ENCODE measurements around the gene ZNF618. TPM values are rescaled to one million over a fixed set of nuclear protein-coding genes. Genes with fewer than 3 reads are reported as not detected.

ZNF618 gene
- total RNA-seq, 1 experiment from 2014 or later = not detected

DNA sequence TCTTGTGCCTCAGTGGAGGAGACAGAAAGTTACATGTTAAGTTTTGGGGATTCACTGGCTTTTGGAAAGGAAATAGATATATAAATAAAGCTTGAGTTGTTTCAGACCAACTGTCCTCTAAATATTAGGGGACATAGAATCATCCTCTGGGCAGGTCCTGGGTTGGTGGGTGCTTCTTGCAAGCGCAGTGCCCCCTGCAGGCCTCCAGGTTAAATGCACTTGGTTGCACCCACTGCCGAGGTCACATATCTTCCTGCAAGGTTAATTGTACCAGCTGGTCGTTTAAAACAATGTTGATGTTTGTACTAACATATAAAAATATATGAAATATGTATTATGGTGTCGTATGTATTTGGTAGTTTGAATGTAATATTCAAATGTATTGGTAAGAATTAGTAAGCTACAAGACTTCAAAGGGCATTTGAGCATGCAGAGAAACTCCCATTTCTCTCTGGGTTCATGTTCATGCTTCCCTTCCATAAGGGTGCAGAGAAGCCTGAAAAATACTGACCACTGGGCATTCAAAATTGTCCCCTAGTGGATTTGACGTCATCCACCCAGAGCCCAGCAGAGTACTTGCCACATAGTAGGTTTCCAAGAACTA lies 87.0 kb downstream of the ZNF618 start:
- Histone ChIP-seq H3K27me3 (ENCODE audit: low read length) (no peaks in the 10 kb centered on the region), H2AFZ (ENCODE audit: low read length) (no peak overlapping the region), H3K4me2 (ENCODE audit: low read depth, low read length, poor library complexity, severe bottlenecking) (no peak overlapping the region), H3K27ac (ENCODE audit: low read length) (no peak overlapping the region), H3K9ac (ENCODE audit: low read length) (no peak overlapping the region), H4K20me1 (ENCODE audit: insufficient read depth, low read depth, low read length) (no peaks in the 10 kb centered on the region), H3K79me2 (ENCODE audit: low read length) (no peaks in the 10 kb centered on the region), H3K4me1 (ENCODE audit: low read length) (no peaks in the 10 kb centered on the region), H3K4me3 (ENCODE audit: low read length) (no peak overlapping the region), H3K9me3 (ENCODE audit: low read length) (no peaks in the 10 kb centered on the region), H3K9me2 (replicated peaks; ENCODE audit: insufficient read depth, low read length) (no peaks in the 10 kb centered on the region), H3K36me3 (ENCODE audit: insufficient read depth, low read length) (no peaks in the 10 kb centered on the region)
- peak; percentile 82 for DNase-seq

- no peaks in the 10 kb centered on the region for H3K27me3 ChIP-seq (ENCODE audit: low read length)
- H3K9me2 ChIP-seq (replicated peaks; ENCODE audit: insufficient read depth, low read length) = no peaks in the 10 kb centered on the region
- no peak overlapping the region for H3K4me2 ChIP-seq (ENCODE audit: low read depth, low read length, poor library complexity, severe bottlenecking)
- H3K9ac ChIP-seq (ENCODE audit: low read length) = no peak overlapping the region
- H2AFZ ChIP-seq (ENCODE audit: low read length) = no peak overlapping the region
- H3K36me3 ChIP-seq (ENCODE audit: insufficient read depth, low read length) = no peaks in the 10 kb centered on the region
- H3K27ac ChIP-seq (ENCODE audit: low read length) = no peak overlapping the region
- H3K79me2 ChIP-seq (ENCODE audit: low read length) = no peaks in the 10 kb centered on the region
- no peaks in the 10 kb centered on the region for H3K4me1 ChIP-seq (ENCODE audit: low read length)
- H4K20me1 ChIP-seq (ENCODE audit: insufficient read depth, low read depth, low read length) = no peaks in the 10 kb centered on the region
- H3K4me3 ChIP-seq (ENCODE audit: low read length) = no peak overlapping the region
- DNase-seq = no peak
- H3K9me3 ChIP-seq (ENCODE audit: low read length) = no peaks in the 10 kb centered on the region
These were observed 87.8 kb downstream of the ZNF618 start for GRCh38 chr9:113963696-113964494.

DNA sequence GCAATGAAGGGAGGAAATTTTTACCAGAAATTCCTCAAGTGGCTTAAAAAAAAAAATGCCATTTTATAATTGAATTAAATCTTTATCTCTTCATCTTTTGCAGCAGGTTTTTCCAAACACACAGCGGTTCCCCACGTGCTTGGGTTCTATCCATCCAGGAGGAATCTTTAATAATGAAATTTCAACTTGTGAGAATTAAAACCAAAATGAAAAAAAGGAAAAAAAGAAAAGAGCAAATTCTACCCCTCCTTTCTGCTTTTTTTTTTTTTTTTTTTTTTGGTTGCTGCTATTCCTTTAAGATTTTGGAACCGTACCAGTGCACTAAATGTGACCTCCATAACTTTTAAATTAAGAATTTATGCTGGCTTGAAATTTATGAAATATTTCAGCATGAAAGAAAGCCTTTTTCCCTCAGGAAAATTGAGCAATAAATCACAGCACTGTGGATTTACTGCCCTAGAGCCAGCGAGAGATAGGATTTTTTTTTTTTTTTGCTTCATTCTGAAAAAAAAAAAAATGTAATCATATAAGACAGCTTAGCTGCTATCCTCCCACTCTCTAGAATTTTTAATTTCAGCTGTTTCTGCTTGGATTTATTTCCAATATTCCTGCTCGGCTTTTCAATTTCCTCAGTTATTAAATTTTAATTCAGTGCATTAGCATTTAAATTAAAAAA lies 88.5 kb downstream of the ZNF618 start:
- Histone ChIP-seq H3K4me2 (ENCODE audit: low read depth, low read length, poor library complexity, severe bottlenecking) (no peak overlapping the region), H4K20me1 (ENCODE audit: insufficient read depth, low read depth, low read length) (no peaks in the 10 kb centered on the region), H3K4me3 (ENCODE audit: low read length) (no peak overlapping the region), H3K79me2 (ENCODE audit: low read length) (no peaks in the 10 kb centered on the region), H3K27me3 (ENCODE audit: low read length) (no peaks in the 10 kb centered on the region), H2AFZ (ENCODE audit: low read length) (no peak overlapping the region), H3K4me1 (ENCODE audit: low read length) (no peaks in the 10 kb centered on the region), H3K9me2 (replicated peaks; ENCODE audit: insufficient read depth, low read length) (no peaks in the 10 kb centered on the region), H3K9me3 (ENCODE audit: low read length) (no peaks in the 10 kb centered on the region), H3K36me3 (ENCODE audit: insufficient read depth, low read length) (no peaks in the 10 kb centered on the region), H3K9ac (ENCODE audit: low read length) (no peak overlapping the region), H3K27ac (ENCODE audit: low read length) (no peak overlapping the region)
- no peak for DNase-seq

GRCh38 chr9:113966394-113966793 lies 90.3 kb downstream of the ZNF618 start:
- Histone ChIP-seq H3K9me3 (ENCODE audit: low read length) (no peaks in the 10 kb centered on the region), H2AFZ (ENCODE audit: low read length) (no peak overlapping the region), H3K79me2 (ENCODE audit: low read length) (no peaks in the 10 kb centered on the region), H3K9ac (ENCODE audit: low read length) (no peak overlapping the region), H3K27ac (ENCODE audit: low read length) (no peak overlapping the region), H4K20me1 (ENCODE audit: insufficient read depth, low read depth, low read length) (no peaks in the 10 kb centered on the region), H3K4me2 (ENCODE audit: low read depth, low read length, poor library complexity, severe bottlenecking) (no peak overlapping the region), H3K4me1 (ENCODE audit: low read length) (no peaks in the 10 kb centered on the region), H3K4me3 (ENCODE audit: low read length) (no peak overlapping the region), H3K36me3 (ENCODE audit: insufficient read depth, low read length) (no peaks in the 10 kb centered on the region), H3K9me2 (replicated peaks; ENCODE audit: insufficient read depth, low read length) (no peaks in the 10 kb centered on the region), H3K27me3 (ENCODE audit: low read length) (no peaks in the 10 kb centered on the region)
- DNase-seq = no peak

GRCh38 chr9:113967380-113967779 lies 91.3 kb downstream of the ZNF618 start:
- Histone ChIP-seq H3K79me2 (ENCODE audit: low read length) (no peaks in the 10 kb centered on the region), H3K9me2 (replicated peaks; ENCODE audit: insufficient read depth, low read length) (no peaks in the 10 kb centered on the region)
- no peak for DNase-seq

DNA sequence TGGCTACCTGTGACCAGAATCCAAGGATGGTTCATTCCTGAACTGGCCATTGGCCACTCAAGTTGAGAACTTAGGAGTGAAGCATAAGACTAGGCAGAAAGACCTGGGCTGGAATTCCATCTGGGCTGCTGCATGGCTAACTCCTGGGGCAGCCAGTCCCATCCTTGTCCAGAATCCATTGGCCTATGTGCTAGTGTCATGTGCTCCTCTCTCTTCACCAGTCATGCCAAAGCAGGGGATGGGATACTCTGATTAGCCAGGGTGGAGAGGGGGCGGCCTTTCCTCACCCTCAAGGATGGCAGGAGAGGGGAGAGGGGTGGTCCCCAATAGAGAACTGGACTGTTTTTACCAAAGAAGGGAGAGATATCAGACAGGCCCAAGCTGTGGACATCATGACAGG lies 93.2 kb downstream of the ZNF618 start:
- Histone ChIP-seq H3K36me3 (ENCODE audit: insufficient read depth, low read length) (no peaks in the 10 kb centered on the region), H3K27me3 (ENCODE audit: low read length) (no peaks in the 10 kb centered on the region), H3K4me1 (ENCODE audit: low read length) (no peaks in the 10 kb centered on the region), H3K9me3 (ENCODE audit: low read length) (no peaks in the 10 kb centered on the region), H3K4me3 (ENCODE audit: low read length) (no peak overlapping the region), H2AFZ (ENCODE audit: low read length) (no peak overlapping the region), H3K27ac (ENCODE audit: low read length) (no peak overlapping the region), H3K9ac (ENCODE audit: low read length) (no peak overlapping the region), H3K9me2 (replicated peaks; ENCODE audit: insufficient read depth, low read length) (no peaks in the 10 kb centered on the region), H4K20me1 (ENCODE audit: insufficient read depth, low read depth, low read length) (no peaks in the 10 kb centered on the region), H3K4me2 (ENCODE audit: low read depth, low read length, poor library complexity, severe bottlenecking) (no peak overlapping the region), H3K79me2 (ENCODE audit: low read length) (no peaks in the 10 kb centered on the region)
- DNase-seq = no peak

More at GRCh38 chr9:113967380-113967779, 91.3 kb downstream of the ZNF618 start:
- H3K36me3 ChIP-seq (ENCODE audit: insufficient read depth, low read length) = no peaks in the 10 kb centered on the region
- no peaks in the 10 kb centered on the region for H3K27me3 ChIP-seq (ENCODE audit: low read length)
- no peak overlapping the region for H3K9ac ChIP-seq (ENCODE audit: low read length)
- H4K20me1 ChIP-seq (ENCODE audit: insufficient read depth, low read depth, low read length) = no peaks in the 10 kb centered on the region
- H3K4me2 ChIP-seq (ENCODE audit: low read depth, low read length, poor library complexity, severe bottlenecking) = no peak overlapping the region
- no peak overlapping the region for H3K4me3 ChIP-seq (ENCODE audit: low read length)
- H3K9me3 ChIP-seq (ENCODE audit: low read length) = no peaks in the 10 kb centered on the region
- H2AFZ ChIP-seq (ENCODE audit: low read length) = no peak overlapping the region
- H3K4me1 ChIP-seq (ENCODE audit: low read length) = no peaks in the 10 kb centered on the region
- no peak overlapping the region for H3K27ac ChIP-seq (ENCODE audit: low read length)

- Histone ChIP-seq H3K79me2 (ENCODE audit: low read length) (no peaks in the 10 kb centered on the region), H3K4me3 (ENCODE audit: low read length) (no peak overlapping the region), H3K9me2 (replicated peaks; ENCODE audit: insufficient read depth, low read length) (no peaks in the 10 kb centered on the region), H3K9me3 (ENCODE audit: low read length) (no peaks in the 10 kb centered on the region), H3K27ac (ENCODE audit: low read length) (no peak overlapping the region), H2AFZ (ENCODE audit: low read length) (no peak overlapping the region), H3K9ac (ENCODE audit: low read length) (no peak overlapping the region), H4K20me1 (ENCODE audit: insufficient read depth, low read depth, low read length) (no peaks in the 10 kb centered on the region), H3K4me2 (ENCODE audit: low read depth, low read length, poor library complexity, severe bottlenecking) (no peak overlapping the region), H3K4me1 (ENCODE audit: low read length) (no peaks in the 10 kb centered on the region), H3K36me3 (ENCODE audit: insufficient read depth, low read length) (no peaks in the 10 kb centered on the region), H3K27me3 (ENCODE audit: low read length) (no peaks in the 10 kb centered on the region)
- DNase-seq = no peak
These were observed 97.1 kb downstream of the ZNF618 start for GRCh38 chr9:113973226-113973625.

DNA sequence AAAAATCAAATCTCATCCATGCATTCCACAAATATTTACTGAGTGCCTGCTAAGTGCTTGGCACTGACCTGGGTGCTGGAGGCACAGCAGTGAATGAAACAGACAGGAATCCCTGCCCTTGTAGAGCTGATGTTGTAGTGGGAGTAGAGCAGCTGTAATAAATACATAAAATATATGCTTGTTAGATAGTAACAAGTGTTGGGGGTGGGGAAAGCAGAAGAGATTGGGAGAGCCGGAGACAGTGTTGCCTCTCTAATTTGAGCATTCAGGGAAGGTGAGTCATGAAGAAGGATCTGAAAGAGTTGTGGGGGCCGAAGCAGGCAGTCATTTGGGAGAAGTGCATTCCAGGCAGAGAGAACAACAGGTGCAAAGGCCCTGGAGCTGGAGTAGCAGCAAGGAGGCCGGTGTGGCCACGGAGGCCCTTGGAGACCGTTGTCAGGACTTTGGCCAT lies 97.9 kb downstream of the ZNF618 start:
- H4K20me1 ChIP-seq (ENCODE audit: insufficient read depth, low read depth, low read length) = no peaks in the 10 kb centered on the region
- H3K36me3 ChIP-seq (ENCODE audit: insufficient read depth, low read length) = no peaks in the 10 kb centered on the region
- H2AFZ ChIP-seq (ENCODE audit: low read length) = no peak overlapping the region
- H3K9me3 ChIP-seq (ENCODE audit: low read length) = no peaks in the 10 kb centered on the region
- no peak overlapping the region for H3K27ac ChIP-seq (ENCODE audit: low read length)
- no peak for DNase-seq
- H3K4me2 ChIP-seq (ENCODE audit: low read depth, low read length, poor library complexity, severe bottlenecking) = no peak overlapping the region
- H3K79me2 ChIP-seq (ENCODE audit: low read length) = no peaks in the 10 kb centered on the region
- H3K4me3 ChIP-seq (ENCODE audit: low read length) = no peak overlapping the region
- no peaks in the 10 kb centered on the region for H3K4me1 ChIP-seq (ENCODE audit: low read length)
- H3K27me3 ChIP-seq (ENCODE audit: low read length) = no peaks in the 10 kb centered on the region
- no peak overlapping the region for H3K9ac ChIP-seq (ENCODE audit: low read length)
- H3K9me2 ChIP-seq (replicated peaks; ENCODE audit: insufficient read depth, low read length) = no peaks in the 10 kb centered on the region

All from Karpas-422 (cell line).